SK-N-SH treated with all-trans-retinoic acid at 6 μM for 48 hours (cell line): ENCODE data around the gene RILPL1.

Experiments
- ATAC-seq: fragments of 200-7000 bp; cut with Tn5 transposase; 3 replicates; pipeline ENCODE4 v1.9.1; 2020; ENCODE audit warnings: mild to moderate bottlenecking, moderate library complexity
- ARNTL ChIP-seq: fragments of 450-650 bp; formaldehyde crosslinking; IDR thresholded peaks from 2 replicates; pipeline ENCODE4 v1.5.0; 2020; ENCODE audit warnings: low read depth, mild to moderate bottlenecking, moderate library complexity, borderline replicate concordance
- CREB5 ChIP-seq: fragments of 250-450 bp; sonication (Bioruptor Pico); IDR thresholded peaks from 2 replicates; pipeline ENCODE4 v1.5.1; 2020; ENCODE audit warnings: low read depth, mild to moderate bottlenecking, moderate library complexity
- CSDC2 ChIP-seq: fragments of 250-450 bp; sonication (Bioruptor Pico); IDR thresholded peaks from 2 replicates; pipeline ENCODE4 v1.5.0; 2020; ENCODE audit warnings: mild to moderate bottlenecking, moderate library complexity
- ESRRG ChIP-seq: fragments of 250-450 bp; sonication (Bioruptor Pico); IDR thresholded peaks from 2 replicates; pipeline ENCODE4 v1.6.1; 2021; ENCODE audit warnings: mild to moderate bottlenecking
- GLIS3 ChIP-seq: fragments of 250-450 bp; sonication (Bioruptor Pico); IDR thresholded peaks from 2 replicates; pipeline ENCODE4 v1.5.0; 2020; ENCODE audit warnings: mild to moderate bottlenecking, moderate library complexity
- ISL1 ChIP-seq: fragments of 250-450 bp; sonication (Bioruptor Pico); IDR thresholded peaks from 2 replicates; pipeline ENCODE4 v2.1.2; 2022; ENCODE audit warnings: mild to moderate bottlenecking, moderate library complexity
- OSR1 ChIP-seq: fragments of 250-450 bp; sonication (Bioruptor Pico); IDR thresholded peaks from 2 replicates; pipeline ENCODE4 v1.8.0; 2022; ENCODE audit warnings: moderate library complexity, mild to moderate bottlenecking, inconsistent platforms
- PPARA ChIP-seq: fragments of 250-450 bp; sonication (Bioruptor Pico); IDR thresholded peaks from 2 replicates; pipeline ENCODE4 v1.5.0; 2020; ENCODE audit warnings: mild to moderate bottlenecking, borderline replicate concordance
- RARB ChIP-seq: fragments of 250-450 bp; sonication (Bioruptor Pico); IDR thresholded peaks from 2 replicates; pipeline ENCODE4 v1.8.0; 2021; ENCODE audit warnings: mild to moderate bottlenecking, moderate library complexity
- SNAI2 ChIP-seq: fragments of 250-450 bp; sonication (Bioruptor Pico); IDR thresholded peaks from 2 replicates; pipeline ENCODE4 v1.5.0; 2020; ENCODE audit warnings: mild to moderate bottlenecking, moderate library complexity
- TCF4 ChIP-seq: fragments of 250-450 bp; sonication (Bioruptor Pico); IDR thresholded peaks from 2 replicates; pipeline ENCODE4 v1.8.0; 2021; ENCODE audit warnings: mild to moderate bottlenecking, moderate library complexity, borderline replicate concordance
- TOX ChIP-seq: fragments of 250-450 bp; sonication (Bioruptor Pico); IDR thresholded peaks from 2 replicates; pipeline ENCODE4 v1.8.0; 2021; ENCODE audit warnings: mild to moderate bottlenecking, moderate library complexity, borderline replicate concordance
- TSHZ2 ChIP-seq: fragments of 250-450 bp; sonication (Bioruptor Pico); IDR thresholded peaks from 2 replicates; pipeline ENCODE4 v1.5.0; 2020; ENCODE audit warnings: mild to moderate bottlenecking, moderate library complexity
- ZC3H10 ChIP-seq: fragments of 250-450 bp; sonication (Bioruptor Pico); IDR thresholded peaks from 2 replicates; pipeline ENCODE4 v1.5.1; 2021; ENCODE audit warnings: mild to moderate bottlenecking, moderate library complexity
- ZFP3 ChIP-seq: fragments of 250-450 bp; sonication (Bioruptor Pico); IDR thresholded peaks from 2 replicates; pipeline ENCODE4 v1.5.0; 2020; ENCODE audit warnings: mild to moderate bottlenecking, moderate library complexity
- ZFP30 ChIP-seq: fragments of 450-650 bp; formaldehyde crosslinking; IDR thresholded peaks from 2 replicates; pipeline ENCODE4 v1.5.0; 2022; ENCODE audit warnings: mild to moderate bottlenecking, moderate library complexity
- ZNF565 ChIP-seq: fragments of 450-650 bp; formaldehyde crosslinking; conservative IDR thresholded peaks from 2 replicates; pipeline ENCODE4 v1.5.0; 2020; ENCODE audit warnings: low read depth, mild to moderate bottlenecking, moderate library complexity
- ZNF8 ChIP-seq: fragments of 450-650 bp; formaldehyde crosslinking; IDR thresholded peaks from 2 replicates; pipeline ENCODE4 v1.5.0; 2020; ENCODE audit warnings: mild to moderate bottlenecking, moderate library complexity
- TF ChIP-seq, protein P1 (sequence below): fragments of 250-450 bp; sonication (Bioruptor Pico); IDR thresholded peaks from 2 replicates; pipeline ENCODE4 v1.8.0; 2020; ENCODE audit warnings: mild to moderate bottlenecking, moderate library complexity, borderline replicate concordance
- TF ChIP-seq, protein P2 (sequence below): fragments of 250-450 bp; sonication (Bioruptor Pico); IDR thresholded peaks from 2 replicates; pipeline ENCODE4 v1.8.0; 2021; ENCODE audit warnings: low read depth, mild to moderate bottlenecking, moderate library complexity, borderline replicate concordance

The RILPL1 gene

GRCh38 chr12:123474485-123475245, 58.9 kb downstream of the RILPL1 start:
- TF ChIP-seq ARNTL (CRISPR knock-in tag), result no peak
- TF ChIP-seq GLIS3 (CRISPR knock-in tag), result no peak
- TF ChIP-seq ZC3H10, result no peak
- TF ChIP-seq ZFP3 (CRISPR knock-in tag), result no peak
- TF ChIP-seq ZFP30, result no peak
- no peak for TF ChIP-seq TSHZ2 (CRISPR knock-in tag)
- no peak for TF ChIP-seq ESRRG (CRISPR knock-in tag)
- TF ChIP-seq, protein P1, sequence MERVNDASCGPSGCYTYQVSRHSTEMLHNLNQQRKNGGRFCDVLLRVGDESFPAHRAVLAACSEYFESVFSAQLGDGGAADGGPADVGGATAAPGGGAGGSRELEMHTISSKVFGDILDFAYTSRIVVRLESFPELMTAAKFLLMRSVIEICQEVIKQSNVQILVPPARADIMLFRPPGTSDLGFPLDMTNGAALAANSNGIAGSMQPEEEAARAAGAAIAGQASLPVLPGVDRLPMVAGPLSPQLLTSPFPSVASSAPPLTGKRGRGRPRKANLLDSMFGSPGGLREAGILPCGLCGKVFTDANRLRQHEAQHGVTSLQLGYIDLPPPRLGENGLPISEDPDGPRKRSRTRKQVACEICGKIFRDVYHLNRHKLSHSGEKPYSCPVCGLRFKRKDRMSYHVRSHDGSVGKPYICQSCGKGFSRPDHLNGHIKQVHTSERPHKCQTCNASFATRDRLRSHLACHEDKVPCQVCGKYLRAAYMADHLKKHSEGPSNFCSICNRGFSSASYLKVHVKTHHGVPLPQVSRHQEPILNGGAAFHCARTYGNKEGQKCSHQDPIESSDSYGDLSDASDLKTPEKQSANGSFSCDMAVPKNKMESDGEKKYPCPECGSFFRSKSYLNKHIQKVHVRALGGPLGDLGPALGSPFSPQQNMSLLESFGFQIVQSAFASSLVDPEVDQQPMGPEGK (CRISPR knock-in tag), result no peak
- TF ChIP-seq ZNF8, result no peak
- TF ChIP-seq TOX (CRISPR knock-in tag), result no peak
- ATAC-seq, result no peak

- TF ChIP-seq CSDC2, result no peak
- no peak for TF ChIP-seq GLIS3 (CRISPR knock-in tag)
- no peak for TF ChIP-seq ZFP30
- no peak for TF ChIP-seq RARB (CRISPR knock-in tag)
- no peak for TF ChIP-seq PPARA (CRISPR knock-in tag)
- no peak for TF ChIP-seq SNAI2 (CRISPR knock-in tag)
- TF ChIP-seq, protein P2, sequence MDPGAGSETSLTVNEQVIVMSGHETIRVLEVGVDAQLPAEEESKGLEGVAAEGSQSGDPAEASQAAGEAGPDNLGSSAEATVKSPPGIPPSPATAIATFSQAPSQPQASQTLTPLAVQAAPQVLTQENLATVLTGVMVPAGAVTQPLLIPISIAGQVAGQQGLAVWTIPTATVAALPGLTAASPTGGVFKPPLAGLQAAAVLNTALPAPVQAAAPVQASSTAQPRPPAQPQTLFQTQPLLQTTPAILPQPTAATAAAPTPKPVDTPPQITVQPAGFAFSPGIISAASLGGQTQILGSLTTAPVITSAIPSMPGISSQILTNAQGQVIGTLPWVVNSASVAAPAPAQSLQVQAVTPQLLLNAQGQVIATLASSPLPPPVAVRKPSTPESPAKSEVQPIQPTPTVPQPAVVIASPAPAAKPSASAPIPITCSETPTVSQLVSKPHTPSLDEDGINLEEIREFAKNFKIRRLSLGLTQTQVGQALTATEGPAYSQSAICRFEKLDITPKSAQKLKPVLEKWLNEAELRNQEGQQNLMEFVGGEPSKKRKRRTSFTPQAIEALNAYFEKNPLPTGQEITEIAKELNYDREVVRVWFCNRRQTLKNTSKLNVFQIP (CRISPR knock-in tag), result no peak
- TF ChIP-seq ISL1 (CRISPR knock-in tag), result no peak
- no peak for TF ChIP-seq OSR1 (CRISPR knock-in tag)
- no peak for TF ChIP-seq CREB5 (CRISPR knock-in tag)
- no peak for TF ChIP-seq ZC3H10
- no peak for TF ChIP-seq TOX (CRISPR knock-in tag)
- no peak for TF ChIP-seq ESRRG (CRISPR knock-in tag)
- ATAC-seq, result no peak
Measured at GRCh38 chr12:123472438-123472849, 61.1 kb downstream of the RILPL1 start.

GRCh38 chr12:123471374-123472068, 62.0 kb downstream of the RILPL1 start:
- no peak; the same call in 2 of the 3 replicates for ATAC-seq
- TF ChIP-seq ZC3H10 (no peak), PPARA (CRISPR knock-in tag) (no peak), CREB5 (CRISPR knock-in tag) (no peak), ZFP30 (no peak), OSR1 (CRISPR knock-in tag) (no peak), RARB (CRISPR knock-in tag) (no peak), ZNF565 (CRISPR knock-in tag) (no peak), ZNF8 (no peak), TCF4 (CRISPR knock-in tag) (no peak), TOX (CRISPR knock-in tag) (no peak), GLIS3 (CRISPR knock-in tag) (no peak), ARNTL (CRISPR knock-in tag) (no peak), ISL1 (CRISPR knock-in tag) (no peak), ZFP3 (CRISPR knock-in tag) (no peak)
- TF ChIP-seq, protein P1 (CRISPR knock-in tag), result no peak
- TF ChIP-seq, protein P2 (CRISPR knock-in tag), result no peak
